ENCODE measurements around the gene PRRC2B.

DNA sequence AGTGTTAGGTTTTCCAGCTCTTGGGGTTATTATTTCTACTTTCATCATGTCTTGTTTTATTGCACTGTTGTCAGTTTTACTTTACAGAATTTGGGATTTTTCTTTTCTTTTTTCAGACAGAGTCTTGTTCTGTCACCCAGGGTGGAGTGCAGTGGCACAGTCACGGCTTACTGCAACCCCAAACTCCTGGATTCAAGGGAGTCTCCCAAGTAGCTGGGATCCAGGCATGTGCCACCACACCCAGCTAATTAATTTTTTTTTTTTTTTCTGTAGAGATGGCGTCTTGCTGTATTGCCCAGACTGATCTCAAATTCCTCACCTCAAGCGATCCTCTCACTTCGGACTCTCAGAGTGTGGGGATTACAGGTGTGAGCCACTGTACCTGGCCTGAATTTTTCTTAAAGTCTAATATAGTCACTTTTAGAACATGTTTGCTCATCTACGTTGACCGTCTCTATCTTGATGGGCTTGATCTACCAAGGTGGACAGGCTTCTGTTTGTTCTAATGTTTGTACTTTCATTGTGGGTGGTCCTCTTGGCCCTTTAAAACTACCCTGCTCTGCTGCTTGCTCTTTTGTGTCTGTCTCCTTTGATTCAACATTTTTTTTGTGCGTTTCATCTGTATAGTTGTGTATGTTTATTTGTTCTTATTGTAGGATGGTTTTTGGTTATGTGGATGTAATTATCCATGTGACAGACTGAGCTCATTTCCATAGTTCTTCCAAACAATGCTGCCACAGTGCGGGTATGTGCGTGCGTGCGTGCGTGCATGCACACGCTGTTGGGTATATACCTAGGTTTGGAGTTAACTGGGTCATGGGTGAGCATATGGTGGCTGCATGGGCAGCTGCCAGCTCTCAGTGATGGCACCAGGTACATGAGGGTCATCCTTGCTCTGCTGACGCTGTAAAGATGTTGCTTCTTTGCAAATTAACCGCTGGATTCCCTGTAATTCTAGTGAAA lies 18.1 kb downstream of the PRRC2B start:
- TF ChIP-seq CTCF (IDR thresholded peaks at IDR 0.05) (no peak), POLR2A (IDR thresholded peaks at IDR 0.05) (no peak)

Data from right lobe of liver (tissue), 4 donors.